HuH-7 (cell line): ENCODE measurements around the gene SLC2A1.

ENCODE experiments used
- DNase-seq: peaks from one replicate; pipeline ENCODE4 v3.0.0; 2011; ENCODE audit warnings: low spot score

SLC2A1 gene

DNA sequence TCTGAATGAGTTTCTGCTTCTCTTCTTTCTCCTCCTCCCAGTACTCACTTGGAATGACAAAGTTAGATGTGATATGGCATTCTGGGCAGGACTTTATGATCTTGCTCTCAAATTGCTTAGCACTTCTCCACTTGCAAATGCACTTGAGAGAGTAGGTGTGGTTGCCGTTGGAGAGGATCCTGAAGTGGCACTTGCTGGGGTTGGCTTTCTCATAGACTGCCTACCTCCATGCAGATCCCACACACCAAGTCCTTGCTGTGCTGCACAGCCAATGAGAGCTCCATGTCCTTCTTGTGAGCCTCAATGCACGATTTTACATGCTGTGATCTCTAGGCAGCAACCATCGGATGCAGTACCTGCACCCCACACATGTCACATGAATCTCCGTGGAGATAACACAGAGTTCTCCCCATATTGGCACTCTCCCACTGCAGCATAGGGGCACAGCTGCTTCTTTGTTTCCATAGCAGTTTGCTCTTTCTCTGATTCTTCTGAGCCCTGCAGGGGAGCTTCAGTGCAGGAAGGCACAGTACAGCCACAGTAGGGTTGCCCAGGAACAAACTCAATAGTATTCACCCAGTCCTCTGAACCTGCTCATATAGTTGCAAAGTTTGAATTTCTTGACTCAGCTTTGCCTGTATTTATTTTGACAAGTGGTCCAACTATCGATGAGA is 67.1 kb downstream of the SLC2A1 start:
- no peak for DNase-seq

DNA sequence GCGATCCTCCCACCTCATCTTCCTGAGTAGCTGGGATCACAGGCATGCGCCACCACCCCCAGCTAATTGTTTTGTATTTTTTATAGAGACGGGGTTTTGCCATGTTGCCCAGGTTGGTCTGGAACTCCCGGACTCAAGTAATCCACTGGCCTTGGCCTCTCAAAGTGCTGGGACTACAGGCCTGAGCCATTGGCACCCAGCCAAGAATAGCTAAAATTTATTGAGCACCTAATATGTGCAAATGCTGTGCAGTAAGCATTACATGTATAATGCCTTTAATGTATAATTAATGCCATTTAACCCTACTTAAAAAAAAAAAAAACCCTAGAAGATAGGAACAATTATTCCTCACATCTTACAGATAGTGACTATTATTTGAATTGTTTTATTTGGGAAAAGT is 69.4 kb downstream of the SLC2A1 start:
- DNase-seq, result no peak

DNA sequence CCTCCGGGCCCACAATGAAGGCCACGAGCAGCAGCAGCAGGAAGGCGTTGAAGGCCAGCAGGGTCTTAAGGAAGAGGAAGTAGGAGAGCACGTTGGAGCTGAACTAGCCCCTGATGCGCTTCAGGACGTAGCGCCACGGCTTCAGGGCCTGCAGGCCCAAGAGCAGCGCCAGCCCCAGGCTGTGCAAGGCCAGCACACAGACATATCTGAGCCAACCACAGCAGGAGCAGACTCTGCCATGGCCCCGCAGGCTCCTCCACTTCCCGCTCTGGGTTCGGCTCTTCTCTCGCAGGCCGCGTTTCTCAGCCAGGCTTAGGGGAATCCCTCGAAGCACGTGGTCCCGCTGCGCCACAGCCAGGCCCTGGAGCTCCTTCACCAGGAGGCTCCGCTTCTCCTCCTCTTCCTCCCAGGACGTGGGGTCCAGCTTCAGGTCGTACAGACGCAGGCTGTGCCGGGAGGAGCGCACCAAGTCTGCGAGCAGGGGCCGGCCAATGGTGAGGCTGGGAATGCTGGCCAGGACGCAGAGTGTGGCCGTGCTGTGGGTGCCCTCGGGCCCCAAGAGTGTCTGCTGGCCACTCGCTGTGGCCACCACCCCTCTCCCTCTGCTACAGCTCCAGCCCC is 70.5 kb downstream of the SLC2A1 start:
- DNase-seq, result no peak

DNA sequence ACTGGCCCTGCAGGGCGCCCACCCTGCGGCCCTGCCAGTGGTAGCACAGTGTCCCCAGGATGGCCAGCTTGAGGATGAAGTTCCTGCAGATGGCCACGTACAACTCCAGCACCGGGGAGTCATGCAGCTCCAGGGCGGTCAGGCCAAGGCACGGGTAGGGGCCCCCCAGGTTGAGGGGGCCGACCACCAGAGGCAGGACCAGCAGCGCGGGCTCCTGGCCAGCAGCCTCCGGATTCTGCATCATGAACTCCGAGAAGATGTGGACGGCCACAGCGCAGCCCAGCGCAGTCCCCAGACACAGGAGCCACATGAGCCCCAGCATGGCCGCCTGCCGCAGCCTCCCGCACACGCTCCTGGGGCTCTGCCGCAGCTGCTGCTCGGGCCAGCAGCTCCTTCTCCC is 71.3 kb downstream of the SLC2A1 start:
- no peak for DNase-seq

DNA sequence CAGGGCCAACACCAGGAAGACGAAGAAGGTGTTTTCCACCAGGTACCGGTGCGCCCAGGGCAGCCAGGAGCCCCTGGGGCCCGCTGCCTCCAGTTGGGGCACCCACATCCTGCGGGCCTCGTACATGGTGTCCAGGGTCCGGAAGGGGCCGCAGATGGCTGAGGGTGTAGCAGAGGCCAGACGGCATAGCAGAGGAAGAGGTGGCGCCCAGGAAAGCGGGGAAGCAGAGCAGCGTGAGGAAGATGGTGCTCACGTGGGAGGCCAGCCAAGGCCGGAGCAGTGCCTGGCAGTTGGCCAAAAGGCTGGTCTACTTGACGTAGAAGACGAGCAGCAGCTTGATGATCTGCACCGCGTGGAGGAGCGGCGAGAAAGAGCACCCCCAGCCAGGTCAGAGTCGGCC is 71.9 kb downstream of the SLC2A1 start:
- DNase-seq, result no peak

DNA sequence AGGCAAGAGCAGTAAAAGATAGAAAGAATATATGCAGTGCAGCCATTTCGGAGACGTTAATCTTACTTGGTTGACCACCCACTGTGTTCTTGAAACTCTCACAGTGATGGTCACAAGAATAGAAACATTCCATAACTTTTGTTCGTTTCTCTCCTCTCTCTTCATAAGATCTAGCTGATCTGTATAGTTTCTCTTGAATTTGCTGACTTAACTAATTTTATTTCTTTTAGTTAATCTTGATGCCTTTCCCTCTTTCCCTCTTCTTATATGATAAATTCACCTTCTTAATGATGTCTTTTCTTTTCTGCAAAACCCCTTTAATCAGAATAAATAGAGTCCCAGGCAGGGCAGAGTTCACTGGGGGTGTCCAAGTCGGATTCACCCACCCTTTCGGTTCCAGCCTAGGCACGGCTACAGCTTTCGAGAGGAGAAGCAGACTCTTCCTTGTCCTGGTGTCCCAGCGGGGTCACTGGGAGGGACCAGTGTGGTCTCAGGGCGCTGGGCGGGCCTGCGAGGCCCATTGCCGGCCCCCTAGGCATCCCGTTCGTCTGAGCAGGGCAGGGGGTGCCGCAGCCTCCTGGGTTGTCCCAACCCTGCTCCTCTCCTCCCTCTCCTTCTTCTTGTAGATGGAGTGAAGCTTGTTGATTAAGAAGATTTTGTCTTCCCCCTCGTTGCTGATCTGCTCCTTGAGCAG is 72.5 kb downstream of the SLC2A1 start:
- DNase-seq, result no peak

DNA sequence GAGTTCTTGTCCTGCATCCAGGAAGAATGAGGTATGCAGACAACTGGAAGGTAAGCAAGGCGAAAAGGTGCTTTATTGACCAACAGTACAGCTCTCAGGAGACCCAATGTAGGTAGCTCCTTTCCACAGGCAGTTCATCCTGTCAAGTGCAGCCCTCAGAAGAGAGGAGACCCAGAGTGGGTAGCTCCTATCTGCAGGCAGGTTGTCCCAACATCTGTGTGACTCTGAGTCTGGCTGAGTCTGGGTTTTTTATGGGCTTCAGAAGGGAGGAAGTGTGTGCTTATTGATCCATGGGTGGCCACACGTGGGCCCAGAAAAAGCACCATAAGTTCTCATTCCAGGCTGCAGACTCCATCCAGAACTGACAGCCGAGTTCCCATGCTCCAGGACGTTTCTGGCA is 78.3 kb downstream of the SLC2A1 start:
- no peak for DNase-seq

DNA sequence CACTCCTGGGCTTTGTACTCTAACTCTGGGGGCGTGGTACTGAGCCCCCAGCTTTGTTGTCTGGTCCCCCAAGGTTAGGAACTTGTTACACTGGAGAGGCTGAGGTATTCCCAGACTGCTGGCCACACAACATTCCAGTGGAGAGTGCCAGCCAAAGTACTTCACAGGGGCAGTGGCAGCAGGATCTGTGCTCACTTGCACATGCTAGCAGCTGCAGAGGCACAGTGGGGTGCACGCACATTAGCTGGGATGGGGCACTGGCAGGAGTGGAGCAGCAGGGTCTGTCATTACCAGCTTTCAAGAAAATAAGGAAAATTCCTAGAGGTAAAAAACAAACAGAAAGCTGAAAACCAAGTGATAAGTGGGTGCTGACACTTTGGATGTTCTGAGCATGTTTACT is 81.3 kb downstream of the SLC2A1 start:
- DNase-seq, result no peak

DNA sequence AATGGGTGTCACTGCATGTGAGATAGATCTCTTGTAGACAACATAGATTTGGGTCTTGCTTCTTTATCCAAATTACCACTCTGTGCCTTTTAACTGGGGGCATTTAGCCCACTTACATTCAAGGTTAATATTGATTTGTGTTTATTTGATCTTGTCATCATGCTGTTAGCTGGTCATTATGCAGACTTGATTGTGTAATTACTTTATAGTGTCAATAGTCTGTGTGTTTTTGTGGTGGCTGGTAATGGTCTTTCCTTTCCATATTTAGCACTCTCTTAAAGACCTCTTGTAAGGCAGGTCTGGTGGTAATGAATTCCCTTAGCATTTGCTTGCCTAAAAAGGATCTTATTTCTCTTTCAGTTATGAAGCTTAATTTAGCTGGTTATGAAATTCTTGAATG is 82.7 kb downstream of the SLC2A1 start:
- no peak for DNase-seq
